ENCODE data around the gene EXOC6B. TPM values are rescaled to one million over a fixed set of nuclear protein-coding genes. Genes with fewer than 3 reads are reported as not detected.

The EXOC6B gene
- total RNA-seq, 1 experiment from 2014 or later, result 40.1 TPM

DNA sequence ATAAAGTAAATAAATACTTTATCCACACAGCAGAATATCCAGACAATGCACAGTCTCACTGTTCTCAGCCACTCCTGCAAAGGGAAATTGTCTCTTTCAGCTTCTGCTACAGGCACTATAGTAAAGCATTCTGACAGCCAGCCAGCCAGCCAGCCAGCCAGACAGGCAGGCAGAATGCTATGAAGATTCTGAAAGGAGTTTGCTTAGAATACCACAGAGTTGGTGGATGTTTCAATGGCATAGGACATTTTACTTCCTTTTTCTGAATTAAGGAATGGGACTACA, 562.1 kb downstream of the EXOC6B start:
- no peak overlapping the region for H2BK20ac ChIP-seq (ENCODE audit: low read depth, low read length, poor library complexity, severe bottlenecking)
- no peak overlapping the region for H3K27ac Mint-ChIP-seq
- no peak overlapping the region for H3K14ac ChIP-seq (ENCODE audit: insufficient read depth, low read length)
- H3K27me3 ChIP-seq (ENCODE audit: insufficient read depth, low read length), result no peaks in the 10 kb centered on the region
- H3K56ac ChIP-seq (ENCODE audit: insufficient read length, low read depth, low read length), result no peak overlapping the region
- H3K4me3 Mint-ChIP-seq, result no peak overlapping the region
- no peak overlapping the region for H2AK5ac ChIP-seq (ENCODE audit: insufficient read length, low read length)
- TF ChIP-seq, protein P1, sequence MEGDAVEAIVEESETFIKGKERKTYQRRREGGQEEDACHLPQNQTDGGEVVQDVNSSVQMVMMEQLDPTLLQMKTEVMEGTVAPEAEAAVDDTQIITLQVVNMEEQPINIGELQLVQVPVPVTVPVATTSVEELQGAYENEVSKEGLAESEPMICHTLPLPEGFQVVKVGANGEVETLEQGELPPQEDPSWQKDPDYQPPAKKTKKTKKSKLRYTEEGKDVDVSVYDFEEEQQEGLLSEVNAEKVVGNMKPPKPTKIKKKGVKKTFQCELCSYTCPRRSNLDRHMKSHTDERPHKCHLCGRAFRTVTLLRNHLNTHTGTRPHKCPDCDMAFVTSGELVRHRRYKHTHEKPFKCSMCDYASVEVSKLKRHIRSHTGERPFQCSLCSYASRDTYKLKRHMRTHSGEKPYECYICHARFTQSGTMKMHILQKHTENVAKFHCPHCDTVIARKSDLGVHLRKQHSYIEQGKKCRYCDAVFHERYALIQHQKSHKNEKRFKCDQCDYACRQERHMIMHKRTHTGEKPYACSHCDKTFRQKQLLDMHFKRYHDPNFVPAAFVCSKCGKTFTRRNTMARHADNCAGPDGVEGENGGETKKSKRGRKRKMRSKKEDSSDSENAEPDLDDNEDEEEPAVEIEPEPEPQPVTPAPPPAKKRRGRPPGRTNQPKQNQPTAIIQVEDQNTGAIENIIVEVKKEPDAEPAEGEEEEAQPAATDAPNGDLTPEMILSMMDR (conservative IDR thresholded peaks at IDR 0.05), result no peak
- H2BK12ac ChIP-seq (ENCODE audit: insufficient read length, low read depth, low read length), result no peak overlapping the region
- H4K8ac ChIP-seq (replicated peaks; ENCODE audit: insufficient read length, low read depth, low read length), result no peak overlapping the region
- H3K4me1 Mint-ChIP-seq, result no peaks in the 10 kb centered on the region
- H2AFZ ChIP-seq (ENCODE audit: low read length), result no peak overlapping the region
- no peak overlapping the region for H4K91ac ChIP-seq (ENCODE audit: insufficient read length, low read depth, low read length)
- no peak overlapping the region for H3K4me2 ChIP-seq (ENCODE audit: insufficient read depth, insufficient read length, low read length)
- no peak overlapping the region for H3T11ph ChIP-seq (ENCODE audit: low read length)
- no peaks in the 10 kb centered on the region for H3K9me3 ChIP-seq (ENCODE audit: control insufficient read depth, low read depth, low read length)
- no peak overlapping the region for H3K23ac ChIP-seq (ENCODE audit: insufficient read length, low read depth, low read length)
- no peak overlapping the region for H2BK15ac ChIP-seq (ENCODE audit: low read depth, low read length)
- no peaks in the 10 kb centered on the region for H3K4me1 ChIP-seq (ENCODE audit: insufficient read depth, low read length)
- H3K27ac ChIP-seq (ENCODE audit: insufficient read length, low read depth, low read length), result no peak overlapping the region
- no peaks in the 10 kb centered on the region for H3K79me2 ChIP-seq (ENCODE audit: insufficient read depth, low read length)
- H3K27me3 Mint-ChIP-seq (ENCODE audit: low read depth), result no peaks in the 10 kb centered on the region
- H3K9ac ChIP-seq (ENCODE audit: extremely low read depth, insufficient read length, low read length), result no peak overlapping the region
- no peaks in the 10 kb centered on the region for H3K23me2 ChIP-seq (ENCODE audit: insufficient read length, low read depth, low read length, poor library complexity, severe bottlenecking)
- no peak overlapping the region for H2BK120ac ChIP-seq (ENCODE audit: low read depth, low read length, poor library complexity, severe bottlenecking)
- H3K9me3 Mint-ChIP-seq, result no peaks in the 10 kb centered on the region; a peak in 1 of 5 replicates
- H3K79me1 ChIP-seq (ENCODE audit: insufficient read depth, low read depth, low read length, poor library complexity, severe bottlenecking), result no peaks in the 10 kb centered on the region
- no peaks in the 10 kb centered on the region for H4K20me1 ChIP-seq (ENCODE audit: control insufficient read depth, insufficient read depth, insufficient read length)
- no peak for DNase-seq
- H2BK5ac ChIP-seq (ENCODE audit: insufficient read length, low read length), result no peak overlapping the region
- H3K36me3 Mint-ChIP-seq (ENCODE audit: insufficient read depth in 1 of 3, low read depth in 3 of 3), result no peaks in the 10 kb centered on the region
- no peak overlapping the region for H3K18ac ChIP-seq (ENCODE audit: insufficient read length, low read depth, low read length)
- no peak overlapping the region for H4K5ac ChIP-seq (ENCODE audit: insufficient read length, low read depth, low read length)
- H3K4ac ChIP-seq (ENCODE audit: low read depth, low read length), result no peak overlapping the region
